Stomach smooth muscle (tissue), 2 donors: ENCODE results near the gene MTMR6.
A peak's percentile ranks its signal among the peaks of the same experiment; 100 is the strongest.
"Not testable (repeated sequence)": the region's sequence is repeated elsewhere in the genome, so short reads cannot be mapped to it uniquely, and the experiment has no call there.

Source experiments
- H3K27ac ChIP-seq: one replicate; pipeline ENCODE4 v1.7.0; 2013; ENCODE audit warnings: mild to moderate bottlenecking, low read length, inconsistent platforms
- H3K27me3 ChIP-seq, 2 donors: one replicate each; pipeline ENCODE4 v1.7.0; 2013; ENCODE audit warnings: low read length in 2 of 2; ENCODE audit not compliant: insufficient read depth in 2 of 2, control insufficient read depth in 1 of 2
- H3K36me3 ChIP-seq, 2 donors: one replicate each; pipeline ENCODE4 v1.7.0; 2013; ENCODE audit warnings: low read length in 2 of 2; ENCODE audit not compliant: control insufficient read depth in 2 of 2, insufficient read depth in 2 of 2
- H3K4me1 ChIP-seq: one replicate; pipeline ENCODE4 v1.7.0; 2013; ENCODE audit warnings: low read length; ENCODE audit not compliant: control insufficient read depth, insufficient read depth
- H3K4me3 ChIP-seq, 2 donors: one replicate each; pipeline ENCODE4 v1.7.0; 2013; ENCODE audit warnings: low read length in 2 of 2
- H3K9ac ChIP-seq, 2 donors: one replicate each; pipeline ENCODE4 v1.7.0; 2013; ENCODE audit warnings: low read length in 2 of 2, mild to moderate bottlenecking in 1 of 2
- H3K9me3 ChIP-seq, 2 donors: one replicate each; pipeline ENCODE4 v1.7.0; 2013; ENCODE audit warnings: low read length in 2 of 2; ENCODE audit not compliant: control insufficient read depth in 2 of 2
- donor health status: healthy.
- donor health status: Pancreatic carcinoma.

The MTMR6 gene

GRCh38 chr13:25286969-25287961 is at the start of gene MTMR6:
MTMR6 (minus strand) TSS chr13:25287488; CDS start chr13:25287247, 241 bp downstream.
- Histone ChIP-seq H3K4me3 (peak within 1 kb of the TSS; percentile 70 to 91), H3K27me3 (no peaks in the 10 kb centered on the region), H3K36me3 (no peaks in the 10 kb centered on the region), H3K4me1 (peaks cover 7% of the 10 kb centered on the region), H3K9me3 (no peaks in the 10 kb centered on the region), H3K27ac (peak within 1 kb of the TSS; percentile 56), H3K9ac (peak within 1 kb of the TSS; percentile 91 to 92)

GRCh38 chr13:25335856-25336255 is 48.6 kb upstream of the MTMR6 start:
- H3K4me3 ChIP-seq: no peak overlapping the region
- H3K27me3 ChIP-seq: no peaks in the 10 kb centered on the region
- H3K4me1 ChIP-seq: no peaks in the 10 kb centered on the region
- H3K36me3 ChIP-seq: peaks cover 9 to 19% of the 10 kb centered on the region in 2 donors
- H3K27ac ChIP-seq: no peak overlapping the region
- no peaks in the 10 kb centered on the region for H3K9me3 ChIP-seq
- no peak overlapping the region for H3K9ac ChIP-seq

- Histone ChIP-seq H3K4me3 (no peak overlapping the region), H3K27ac (no peak overlapping the region), H3K4me1 (no peaks in the 10 kb centered on the region), H3K36me3 (peaks cover 19 to 35% of the 10 kb centered on the region in 2 donors), H3K9ac (no peak overlapping the region), H3K9me3 (no peaks in the 10 kb centered on the region), H3K27me3 (no peaks in the 10 kb centered on the region)
These were observed 43.3 kb upstream of the MTMR6 start for GRCh38 chr13:25330541-25330940.

- no peak overlapping the region for H3K27ac ChIP-seq
- no peaks in the 10 kb centered on the region for H3K9me3 ChIP-seq
- H3K36me3 ChIP-seq: peaks cover 24 to 40% of the 10 kb centered on the region in 2 donors
- no peak overlapping the region for H3K9ac ChIP-seq
- no peaks in the 10 kb centered on the region for H3K27me3 ChIP-seq
- no peaks in the 10 kb centered on the region for H3K4me1 ChIP-seq
- H3K4me3 ChIP-seq: no peak overlapping the region
These were observed 42.4 kb upstream of the MTMR6 start for GRCh38 chr13:25329706-25330105.

GRCh38 chr13:25324100-25324499 is 36.8 kb upstream of the MTMR6 start:
- Histone ChIP-seq H3K9ac (no peak overlapping the region), H3K4me3 (no peak overlapping the region), H3K27me3 (no peaks in the 10 kb centered on the region), H3K36me3 (peaks cover 22 to 24% of the 10 kb centered on the region in 2 donors), H3K4me1 (no peaks in the 10 kb centered on the region), H3K27ac (no peak overlapping the region), H3K9me3 (no peaks in the 10 kb centered on the region)

- Histone ChIP-seq H3K27ac (no peak overlapping the region), H3K36me3 (peaks cover 21 to 22% of the 10 kb centered on the region in 2 donors), H3K4me3 (no peak overlapping the region), H3K9me3 (no peaks in the 10 kb centered on the region), H3K27me3 (no peaks in the 10 kb centered on the region), H3K9ac (no peak overlapping the region), H3K4me1 (no peaks in the 10 kb centered on the region)
These were observed 32.5 kb upstream of the MTMR6 start for GRCh38 chr13:25319771-25320170.

- peaks cover 21 to 22% of the 10 kb centered on the region in 2 donors for H3K36me3 ChIP-seq
- not testable (repeated sequence) for H3K4me1 ChIP-seq, H3K9ac ChIP-seq, H3K27me3 ChIP-seq, H3K9me3 ChIP-seq, H3K4me3 ChIP-seq, H3K27ac ChIP-seq
These were observed 31.7 kb upstream of the MTMR6 start for GRCh38 chr13:25318946-25319345.

GRCh38 chr13:25310891-25311290 is 23.6 kb upstream of the MTMR6 start:
- Histone ChIP-seq H3K4me1 (no peaks in the 10 kb centered on the region), H3K9ac (no peak overlapping the region), H3K4me3 (no peak overlapping the region), H3K27ac (no peak overlapping the region), H3K9me3 (no peaks in the 10 kb centered on the region), H3K36me3 (peaks cover 25 to 33% of the 10 kb centered on the region in 2 donors), H3K27me3 (no peaks in the 10 kb centered on the region)

GRCh38 chr13:25306671-25307464 is 19.6 kb upstream of the MTMR6 start:
- no peak overlapping the region for H3K27ac ChIP-seq
- H3K9ac ChIP-seq: no peak overlapping the region
- no peaks in the 10 kb centered on the region for H3K9me3 ChIP-seq
- no peak overlapping the region for H3K4me3 ChIP-seq
- H3K4me1 ChIP-seq: no peaks in the 10 kb centered on the region
- peaks cover 18 to 26% of the 10 kb centered on the region in 2 donors for H3K36me3 ChIP-seq
- no peaks in the 10 kb centered on the region for H3K27me3 ChIP-seq

GRCh38 chr13:25302121-25302520 is 14.8 kb upstream of the MTMR6 start:
- Histone ChIP-seq H3K27ac (peak overlapping the region; percentile 88), H3K4me1 (peaks cover 4% of the 10 kb centered on the region), H3K9me3 (no peaks in the 10 kb centered on the region)

More at GRCh38 chr13:25302121-25302520, 14.8 kb upstream of the MTMR6 start:
- no peaks in the 10 kb centered on the region for H3K27me3 ChIP-seq
- peak overlapping the region; percentile 89 to 94 for H3K4me3 ChIP-seq
- peak overlapping the region; percentile 85 to 95 for H3K9ac ChIP-seq
- H3K36me3 ChIP-seq: peaks cover 0 to 10% of the 10 kb centered on the region in 2 donors
